Stimulated activated CD8-positive, alpha-beta memory T cell treated with anti-CD3 and anti-CD28 coated beads, Interleukin-2, amount 100 ng/mL, for 1 hour (primary cell): Measurements from ENCODE around the gene FGF9.

Source experiments
- DNase-seq, 2 donors: peaks; one replicate each; pipeline ENCODE4 v3.0.0-alpha.2; 2020; ENCODE audit warnings: low read depth in 2 of 2

Gene FGF9

DNA sequence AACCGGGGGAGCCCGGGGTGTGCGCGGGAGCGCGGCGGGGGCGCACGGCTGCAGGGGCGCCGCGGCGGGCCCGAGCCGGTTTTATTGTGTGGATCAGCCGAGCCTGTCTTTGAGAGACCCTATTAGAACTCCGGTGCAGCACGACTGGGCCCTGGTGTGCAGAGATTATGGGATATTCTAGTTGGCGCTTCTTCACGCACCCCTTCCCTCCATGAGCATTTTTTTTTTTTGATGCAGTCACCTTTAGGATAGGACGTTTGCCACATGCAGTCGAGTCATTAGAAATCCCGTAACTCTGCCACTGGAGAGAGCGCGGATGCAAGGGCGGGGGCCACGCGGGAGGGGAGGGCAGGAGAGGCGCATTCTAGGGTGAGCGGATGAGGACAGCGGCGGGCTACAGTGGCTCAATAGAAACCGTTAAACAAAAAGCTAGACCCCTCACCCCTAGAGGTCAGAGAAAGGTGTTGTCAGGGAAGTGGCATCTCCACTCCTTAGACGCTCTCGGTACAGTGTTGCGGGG is 3.7 kb downstream of the FGF9 start:
- DNase-seq = no peak

DNA sequence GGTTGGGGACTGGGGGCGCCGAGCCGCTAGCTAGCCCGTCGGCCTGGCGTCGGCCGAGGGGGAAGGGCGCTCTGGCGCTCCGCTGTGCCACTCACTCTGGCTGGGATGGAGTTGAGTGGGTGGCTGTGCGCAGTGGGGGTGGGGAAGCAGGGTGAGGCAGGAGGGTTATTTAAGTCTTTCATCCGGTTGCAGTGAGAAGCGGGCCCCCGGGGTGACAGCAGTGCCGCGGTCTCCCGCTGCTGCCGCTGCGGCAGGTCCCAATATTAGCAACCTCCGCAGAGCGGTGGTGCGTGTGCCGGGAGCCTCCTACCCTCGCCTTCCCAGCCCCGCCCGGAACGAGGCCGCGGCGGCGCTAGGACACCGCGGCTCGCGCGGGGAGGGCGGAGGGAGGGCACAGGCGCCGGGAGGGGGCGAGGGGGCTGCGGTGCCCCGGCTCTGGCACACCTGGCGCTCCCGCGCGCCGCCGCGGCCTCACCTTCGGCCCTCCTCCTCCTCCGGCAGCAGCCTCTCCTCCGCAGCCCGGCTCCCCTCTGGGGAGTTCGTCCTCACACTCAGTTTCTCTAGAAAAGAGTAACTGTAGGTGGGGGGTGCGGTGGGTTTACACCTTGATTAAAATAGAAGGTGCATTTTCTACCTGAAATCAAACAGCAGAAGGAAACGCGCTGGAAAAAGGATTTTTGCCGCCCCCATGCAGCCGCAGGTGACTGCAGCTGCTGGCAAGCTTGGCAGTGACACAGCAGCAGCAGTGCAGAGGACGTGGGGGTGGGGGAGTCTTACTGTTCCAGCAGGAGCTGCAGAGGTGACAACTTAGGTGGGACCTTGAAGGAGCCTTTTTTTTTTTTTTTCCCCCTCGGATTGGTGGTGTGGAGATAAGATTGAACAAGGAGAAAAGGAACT is 4.5 kb downstream of the FGF9 start:
- DNase-seq = no peak

DNA sequence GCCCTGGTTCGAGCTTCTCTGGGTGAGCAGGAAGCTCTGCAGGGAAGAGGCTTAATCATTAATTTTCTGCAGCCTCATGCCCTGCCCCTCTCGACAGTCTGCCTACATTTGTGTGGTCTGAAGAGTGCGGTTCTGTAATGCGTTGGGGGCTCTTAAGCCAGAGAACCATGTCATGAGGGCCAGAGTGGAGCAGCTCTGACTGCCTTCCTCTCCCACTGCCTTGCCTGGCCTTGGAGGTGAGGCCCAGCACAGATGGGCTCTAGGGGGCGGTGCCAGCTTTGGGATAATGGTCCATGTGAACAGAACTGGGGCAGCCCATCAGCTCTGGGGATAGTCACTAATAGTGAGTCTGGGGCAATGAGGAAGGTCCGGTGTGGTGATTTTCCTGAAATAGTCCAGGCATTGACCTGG is 5.7 kb downstream of the FGF9 start:
- DNase-seq = no peak

DNA sequence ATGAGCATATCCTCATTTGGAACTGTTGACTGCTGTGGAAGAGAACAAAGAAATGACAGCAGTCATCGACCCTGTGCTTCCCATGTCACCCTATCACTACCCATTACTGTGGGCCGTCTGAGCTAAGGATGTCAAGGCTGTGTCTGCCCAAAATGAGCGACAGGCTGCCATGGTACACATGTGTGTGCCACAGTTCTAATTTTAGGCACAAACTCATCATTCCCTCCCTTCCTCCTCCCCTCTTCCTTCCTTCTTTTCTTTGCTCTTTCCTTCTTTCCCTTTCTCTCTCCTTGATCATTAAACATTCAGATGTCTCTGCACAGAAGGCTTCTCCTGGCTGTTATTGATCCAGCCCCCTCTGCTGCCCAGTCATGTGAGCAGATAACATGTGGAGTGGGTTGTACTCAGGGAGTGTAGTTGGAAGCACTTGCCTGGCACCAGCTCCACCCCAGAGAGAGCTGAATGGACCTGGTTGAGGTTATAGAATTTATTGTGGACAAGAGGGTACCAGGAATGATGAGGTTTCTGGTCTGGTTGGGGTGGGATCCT is 6.3 kb downstream of the FGF9 start:
- DNase-seq = no peak

DNA sequence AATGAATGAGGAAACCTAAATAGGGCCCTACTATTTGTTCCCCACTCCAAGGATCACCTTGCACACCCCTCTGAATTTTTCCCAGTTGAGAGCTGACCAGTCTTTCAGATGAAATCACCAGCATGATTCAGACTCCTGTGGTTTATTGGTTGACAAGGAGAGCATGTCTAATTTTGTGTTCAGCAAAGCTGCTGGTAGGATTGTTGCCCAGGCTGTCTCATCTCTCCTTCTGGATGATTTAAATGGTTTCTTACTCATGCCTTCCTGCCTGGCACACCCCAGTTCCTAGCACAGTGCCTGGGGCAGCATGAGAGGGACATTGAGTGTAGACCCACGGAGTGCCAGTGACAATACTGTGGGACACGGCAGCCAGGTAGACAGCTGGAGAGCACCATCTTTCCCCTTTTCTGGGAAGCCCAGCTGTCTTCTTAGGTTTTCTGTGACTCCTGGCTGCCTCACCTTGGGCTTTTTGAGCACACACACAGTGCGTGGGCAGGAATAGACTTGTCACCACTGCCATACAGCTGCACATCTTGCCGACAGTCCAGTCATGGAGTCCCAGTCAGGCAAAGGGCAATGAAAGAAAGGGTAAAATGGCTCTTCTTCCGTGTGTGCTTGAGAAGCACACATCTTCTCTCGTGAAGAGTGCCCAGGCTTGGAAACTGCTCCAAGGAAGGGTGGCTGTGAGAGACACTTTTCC is 12.3 kb downstream of the FGF9 start:
- DNase-seq = no peak

DNA sequence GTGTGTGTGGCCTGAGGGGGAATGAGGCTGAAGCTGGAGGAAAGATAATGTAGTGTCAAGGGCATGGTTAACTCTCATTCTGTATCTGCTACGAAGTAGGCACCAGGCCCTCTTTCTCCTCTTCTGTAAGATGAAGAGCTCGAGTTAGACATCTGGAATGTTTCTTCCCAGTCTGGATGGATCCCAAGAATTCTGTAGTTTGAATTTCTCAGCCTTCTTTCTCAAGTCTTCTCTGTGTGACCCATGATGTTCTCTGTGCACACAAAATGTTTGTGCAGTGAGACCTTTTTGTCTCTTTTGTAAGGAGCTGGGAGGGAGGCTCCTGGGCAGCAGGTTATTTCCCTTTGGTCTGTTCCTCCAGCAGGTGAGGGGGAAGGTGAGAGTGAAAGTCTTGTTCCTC is 13.7 kb downstream of the FGF9 start:
- DNase-seq = no peak

DNA sequence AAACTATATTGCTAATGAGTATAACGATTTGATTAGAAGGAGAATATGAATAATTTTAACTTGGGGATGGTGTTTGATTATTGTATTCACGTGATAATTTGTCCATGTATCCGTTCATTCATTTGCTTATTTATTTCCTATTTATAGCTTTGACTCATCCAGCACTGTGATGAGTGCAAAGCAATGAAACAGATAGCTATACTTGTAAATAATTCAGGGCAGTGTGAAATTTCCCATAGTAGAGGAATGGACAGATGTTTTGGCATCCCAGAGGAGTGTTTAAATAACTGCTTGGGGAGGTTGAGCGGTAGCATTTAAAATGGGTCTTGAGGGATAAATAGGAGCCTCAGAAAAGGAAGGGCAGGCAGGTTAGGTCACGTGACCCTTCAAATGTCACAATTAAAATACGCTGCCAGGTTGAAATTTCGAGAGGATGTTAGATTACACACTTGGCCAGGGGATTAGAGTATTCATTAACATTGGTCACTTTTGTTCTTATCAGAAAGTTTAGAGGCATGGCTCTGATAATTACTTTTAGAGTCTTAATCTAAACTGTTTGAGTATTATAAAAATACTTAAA is 14.7 kb downstream of the FGF9 start:
- no peak for DNase-seq

DNA sequence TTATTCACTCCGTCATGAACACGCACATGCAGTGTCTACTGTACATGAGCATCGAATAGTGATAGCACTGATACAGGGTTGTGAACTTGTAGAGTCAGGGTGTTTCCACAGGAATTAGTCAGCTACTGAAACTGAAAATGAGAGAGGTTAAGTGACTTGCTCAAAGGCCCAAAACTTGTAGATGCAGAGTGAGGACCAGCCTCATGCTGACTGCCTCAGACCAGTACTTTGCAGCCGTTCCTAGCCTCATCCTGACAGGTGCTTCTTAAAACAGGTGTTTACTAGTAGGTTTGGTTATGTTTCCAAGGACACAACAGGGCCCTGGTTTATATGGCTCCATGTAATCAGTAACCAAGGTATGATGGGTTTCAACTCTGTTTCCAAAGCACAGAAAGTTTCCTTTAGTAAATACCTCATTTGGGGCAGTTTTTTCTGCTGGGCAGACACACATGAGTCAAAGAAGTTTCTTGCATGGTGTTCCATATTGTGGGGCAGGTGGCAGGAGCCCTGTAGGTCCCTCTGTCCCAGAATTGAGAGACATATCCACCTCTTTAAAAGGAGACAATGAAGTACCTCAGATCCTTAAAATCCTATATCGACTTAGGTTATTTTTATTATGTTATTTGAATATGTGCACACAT is 16.0 kb downstream of the FGF9 start:
- DNase-seq = no peak

DNA sequence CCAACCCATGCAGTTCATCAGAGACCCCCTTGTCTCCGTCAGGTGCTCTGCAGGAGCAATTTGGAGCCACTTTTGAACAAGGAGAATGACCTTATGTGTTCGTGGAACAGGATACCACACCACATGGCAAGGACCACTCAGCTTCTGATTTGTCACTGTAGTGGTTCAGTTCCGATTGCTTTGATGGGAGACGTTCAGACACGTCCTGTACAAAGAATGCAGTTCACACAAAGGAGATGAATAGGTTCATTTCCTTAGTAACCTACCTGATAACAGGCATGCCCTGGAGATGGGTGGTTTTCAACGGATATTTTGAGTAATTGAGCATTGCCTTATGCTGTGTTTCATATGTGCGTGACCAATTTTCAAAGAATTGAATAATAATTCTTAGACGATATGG is 17.2 kb downstream of the FGF9 start:
- no peak for DNase-seq

DNA sequence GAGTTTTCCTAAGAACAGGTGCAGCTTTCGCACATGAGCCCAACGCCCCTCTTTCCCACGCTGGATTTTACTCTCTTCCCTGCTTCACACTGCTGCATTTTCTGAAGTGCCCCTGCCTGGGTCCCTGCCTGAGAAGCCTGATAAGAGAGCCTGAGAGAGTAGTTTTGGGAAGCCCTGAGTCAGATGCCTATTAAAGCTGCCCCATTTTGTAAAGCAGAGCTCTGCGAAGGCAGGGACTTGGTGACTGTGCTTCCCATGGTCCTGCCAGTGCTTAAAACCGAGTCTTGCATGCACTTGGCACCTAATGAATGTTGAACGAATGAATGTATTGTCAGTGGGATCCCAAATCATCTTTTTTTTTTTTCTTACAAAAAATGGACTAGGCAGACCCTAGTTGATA is 18.2 kb downstream of the FGF9 start:
- DNase-seq = no peak

DNA sequence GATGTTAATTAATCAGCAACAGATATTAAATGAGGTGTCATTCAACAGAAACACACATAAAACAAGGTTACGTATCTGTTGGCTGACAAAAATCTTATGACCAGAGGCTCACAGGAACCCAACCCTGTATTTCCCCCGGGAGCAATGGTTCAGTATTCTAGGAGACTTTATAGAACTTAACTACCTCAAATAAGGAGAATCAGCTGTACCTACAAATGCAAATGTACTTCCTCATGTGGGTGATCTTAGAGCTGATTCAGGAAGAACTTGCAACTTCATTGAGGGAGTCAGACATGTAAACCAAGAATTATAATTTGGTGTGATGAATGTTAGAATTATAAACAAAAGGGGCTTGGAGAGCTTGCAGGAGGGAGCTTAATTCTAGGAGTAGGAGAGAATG is 20.1 kb downstream of the FGF9 start:
- no peak for DNase-seq

DNA sequence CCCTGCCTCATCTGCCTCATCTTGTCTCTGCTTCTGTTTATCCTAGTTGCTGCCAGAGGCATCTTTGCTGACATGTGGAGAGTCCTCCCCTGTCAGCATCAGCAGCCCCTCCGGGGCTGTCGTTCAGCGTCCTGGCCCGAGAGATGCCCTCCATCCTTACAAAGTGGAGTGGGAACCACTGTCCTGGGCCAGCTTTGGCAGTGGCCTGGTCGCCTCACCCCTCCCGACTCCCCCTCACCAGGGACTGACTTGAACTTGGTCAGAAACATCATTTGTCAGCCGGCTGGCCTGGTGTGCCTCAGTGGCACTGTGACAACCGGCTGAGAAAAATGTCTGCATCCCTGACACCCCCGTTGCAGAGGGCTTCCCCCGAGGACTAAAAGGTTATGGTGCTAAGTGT is 20.6 kb downstream of the FGF9 start:
- DNase-seq = no peak

DNA sequence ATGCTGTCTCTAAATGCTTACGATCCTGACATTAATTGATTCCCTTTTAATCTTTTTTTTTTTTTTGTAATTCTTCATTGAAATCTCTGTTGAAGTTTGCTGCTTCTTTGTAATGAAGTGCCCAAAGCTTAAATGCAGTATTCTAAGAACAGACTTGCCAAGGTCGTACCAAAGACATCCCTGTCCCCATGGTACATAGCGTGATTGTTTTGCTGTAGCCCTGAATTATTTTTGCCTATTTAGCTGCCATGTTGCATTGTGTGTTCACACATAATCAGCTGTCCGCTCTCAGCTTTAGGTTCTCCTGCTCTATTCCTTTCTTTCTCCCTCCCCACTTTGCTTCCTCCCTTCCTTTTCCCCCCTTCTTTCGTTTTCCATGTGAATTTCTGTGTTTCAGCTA is 21.1 kb downstream of the FGF9 start:
- DNase-seq = no peak

DNA sequence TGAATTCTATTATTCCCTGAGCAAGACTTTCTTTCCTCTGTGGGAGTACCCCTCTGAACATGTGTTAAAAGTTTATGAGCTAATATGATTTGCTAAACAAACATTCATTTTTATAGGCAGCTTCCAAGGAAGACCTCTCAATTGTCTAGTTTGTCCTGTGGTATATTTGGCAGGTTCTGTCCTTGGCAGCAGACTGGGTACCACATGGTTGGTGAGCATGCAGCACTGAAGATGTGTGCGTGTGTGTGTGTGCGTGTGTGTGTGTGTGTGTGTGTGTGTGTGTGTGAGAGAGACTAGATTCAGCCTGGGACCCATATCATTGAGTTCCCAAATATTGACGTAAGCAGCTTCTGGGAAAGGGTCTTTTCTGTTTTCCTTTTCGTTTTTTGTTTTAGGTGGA is 24.0 kb downstream of the FGF9 start:
- DNase-seq = no peak

DNA sequence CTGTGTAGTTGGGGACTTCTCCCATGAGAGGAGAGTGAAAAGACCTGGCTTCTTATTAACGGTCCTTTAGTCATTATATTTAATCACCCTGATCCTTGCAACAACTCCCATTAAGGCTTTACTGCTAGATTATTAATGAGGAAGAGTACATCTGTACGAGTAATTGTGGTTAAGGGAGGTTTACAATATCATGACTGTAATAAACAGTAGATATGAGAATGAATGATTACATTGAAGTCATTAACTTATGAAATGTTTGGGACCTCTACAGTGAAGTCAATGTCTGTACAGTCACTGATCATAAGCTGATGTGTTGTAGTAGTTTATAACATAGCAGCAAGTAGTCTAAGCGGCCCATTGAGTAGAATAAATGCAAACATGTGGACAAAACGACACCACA is 24.7 kb downstream of the FGF9 start:
- no peak for DNase-seq

DNA sequence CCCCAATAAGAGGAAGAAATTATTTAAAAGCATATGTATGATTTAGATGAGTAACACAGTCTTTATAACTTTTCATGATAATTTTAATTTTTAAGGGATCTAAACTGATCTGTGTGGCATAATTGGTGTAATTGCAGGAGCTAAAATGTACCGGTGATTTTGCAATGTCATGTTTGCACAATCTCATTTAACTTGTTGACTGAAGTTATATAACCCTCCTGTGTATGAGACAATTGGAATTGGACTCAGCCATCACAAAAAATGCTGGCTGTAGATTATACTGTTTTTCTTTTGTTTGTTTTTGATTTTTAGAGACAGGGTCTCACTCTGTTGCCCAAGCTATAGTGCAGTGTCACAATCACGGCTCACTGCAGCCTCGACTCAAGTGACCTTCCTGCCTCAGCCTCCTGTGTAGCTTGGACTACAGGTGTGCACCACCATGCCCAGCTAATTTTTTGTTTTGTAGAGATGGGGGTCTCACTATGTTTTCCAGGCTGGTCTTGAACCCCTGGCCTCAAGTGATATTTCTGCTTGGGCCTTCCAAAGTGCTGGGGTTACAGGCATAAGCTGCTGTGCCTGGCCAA is 26.1 kb downstream of the FGF9 start:
- DNase-seq = no peak

DNA sequence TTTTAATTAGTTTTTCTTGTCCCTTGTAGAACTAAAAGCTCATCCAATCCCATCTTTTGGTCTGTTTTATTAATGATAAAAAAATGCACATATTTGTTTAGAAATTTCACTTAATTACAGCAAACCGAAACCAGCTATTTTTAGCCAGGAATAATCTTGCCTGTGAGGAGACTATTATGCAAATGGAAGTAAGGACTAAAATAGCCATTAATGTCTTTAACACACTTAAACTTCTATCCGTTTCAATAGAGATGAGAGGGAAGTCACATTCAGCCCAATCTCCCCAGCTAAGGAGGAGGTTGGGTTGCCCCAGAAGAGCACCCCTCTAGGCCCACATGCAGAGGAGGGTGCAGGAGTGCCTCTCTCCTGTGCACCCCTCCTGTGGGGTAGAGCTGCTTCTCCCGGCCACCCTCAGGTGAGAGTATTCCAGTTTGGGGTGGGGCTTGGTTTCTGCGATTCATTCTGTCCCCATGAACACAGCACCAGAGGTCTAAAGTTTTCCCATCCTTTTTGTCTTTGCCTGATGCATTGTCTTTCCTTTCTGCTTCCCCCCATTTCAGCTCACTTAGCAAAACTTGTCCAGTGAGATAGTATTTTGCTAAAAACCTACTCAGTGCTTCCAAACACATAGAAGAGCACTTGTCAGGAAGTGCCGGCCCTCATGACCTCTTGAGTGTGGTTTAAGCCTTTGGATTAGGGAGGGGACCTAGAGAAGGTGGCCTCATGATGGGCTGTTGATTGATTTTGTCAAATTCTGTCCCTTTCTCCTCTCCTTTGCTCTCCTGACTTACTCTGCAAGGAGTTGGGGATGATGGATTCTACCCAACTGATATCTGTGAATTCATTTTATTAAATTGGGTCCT is 28.2 kb downstream of the FGF9 start:
- no peak for DNase-seq

DNA sequence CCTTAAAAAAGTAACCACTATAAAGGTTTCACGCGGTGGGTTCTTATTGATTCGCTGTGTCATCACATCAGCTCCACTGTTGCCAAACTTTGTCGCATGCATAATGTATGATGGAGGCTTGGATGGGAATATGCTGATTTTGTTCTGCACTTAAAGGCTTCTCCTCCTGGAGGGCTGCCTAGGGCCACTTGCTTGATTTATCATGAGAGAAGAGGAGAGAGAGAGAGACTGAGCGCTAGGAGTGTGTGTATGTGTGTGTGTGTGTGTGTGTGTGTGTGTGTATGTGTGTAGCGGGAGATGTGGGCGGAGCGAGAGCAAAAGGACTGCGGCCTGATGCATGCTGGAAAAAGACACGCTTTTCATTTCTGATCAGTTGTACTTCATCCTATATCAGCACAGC is 30.6 kb downstream of the FGF9 start:
- DNase-seq = no peak

DNA sequence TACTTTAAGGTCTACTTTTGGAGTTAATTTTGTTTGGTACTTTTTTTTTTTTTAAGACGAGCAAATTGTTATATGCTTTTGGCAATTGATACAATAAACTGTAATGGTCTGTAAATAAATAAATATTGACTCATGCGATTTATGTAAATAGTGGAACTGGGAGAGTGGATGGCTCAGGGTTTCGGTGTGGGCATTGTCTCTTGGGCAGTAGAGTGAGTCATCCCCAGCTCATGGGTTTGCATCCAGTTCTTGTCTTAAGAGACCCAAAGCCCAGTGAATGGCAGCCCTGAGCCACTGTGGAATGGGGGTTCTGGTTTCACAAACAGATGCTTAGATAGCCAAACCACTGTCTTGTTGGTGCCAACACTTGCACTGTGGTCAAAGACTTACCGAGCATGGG is 33.0 kb downstream of the FGF9 start:
- no peak for DNase-seq

DNA sequence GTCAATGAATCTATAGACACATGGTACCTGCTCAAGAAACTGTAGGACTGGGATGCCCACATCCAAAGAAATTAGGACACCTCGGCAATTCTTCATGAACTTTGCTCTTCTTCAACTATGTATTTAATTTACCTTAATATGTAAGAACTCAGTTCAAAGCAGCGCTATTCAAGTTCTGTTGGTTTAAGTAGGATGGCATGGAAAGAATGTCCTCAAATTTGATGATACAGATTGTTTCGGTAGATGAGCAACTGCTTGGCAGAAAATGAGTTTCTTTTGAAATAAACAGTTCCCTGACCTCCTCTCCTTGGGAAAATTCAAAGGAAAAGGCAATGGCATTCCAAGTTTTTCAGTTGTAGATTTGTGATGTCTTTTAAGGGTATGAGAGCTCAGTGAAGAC is 36.7 kb downstream of the FGF9 start:
- no peak for DNase-seq

DNA sequence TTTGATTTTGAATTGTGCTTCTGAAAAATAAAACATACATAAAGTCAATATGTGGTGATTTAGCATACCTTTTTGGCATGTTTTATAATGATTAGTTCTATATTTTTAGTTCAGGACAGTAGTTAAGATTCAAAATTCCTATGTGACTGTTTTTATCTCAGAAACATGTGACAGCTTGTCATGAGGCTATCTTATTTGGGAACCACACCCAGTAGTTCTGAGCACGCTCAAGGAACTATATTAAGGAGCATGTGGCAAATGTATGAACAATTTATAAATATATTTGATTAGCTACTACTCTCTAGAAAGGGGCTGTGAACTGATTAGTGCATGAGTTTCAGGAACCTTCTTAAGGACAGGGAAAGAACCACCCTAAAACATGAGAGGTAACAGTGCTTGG is 38.8 kb downstream of the FGF9 start:
- no peak for DNase-seq
